Measurements from ENCODE around the gene TCHH.

TCHH gene

GRCh38 chr1:152159144-152159543 is 43.9 kb upstream of the TCHH start, which contains the start of gene RPTN:
Gene RPTN, minus strand, starts transcription at chr1:152159228. Its CDS starts 1,339 bp downstream, at chr1:152157889.
- Histone ChIP-seq H3K4me3 (ENCODE audit: low read depth, low read length) (no peak within 1 kb of the TSS), H3K9ac (no peak within 1 kb of the TSS), H3K27me3 (ENCODE audit: control insufficient read depth, insufficient read depth, low read length) (no peaks in the 10 kb centered on the region), H3K4me2 (ENCODE audit: low read length) (no peak within 1 kb of the TSS), H3K9me3 (ENCODE audit: control insufficient read depth, low read length) (no peaks in the 10 kb centered on the region), H3K4me1 (no peaks in the 10 kb centered on the region), H3K36me3 (ENCODE audit: control insufficient read depth, insufficient read depth, low read length) (no peaks in the 10 kb centered on the region), H3K27ac (no peak within 1 kb of the TSS), H2AFZ (no peak within 1 kb of the TSS), H3K79me2 (no peaks in the 10 kb centered on the region)
- no peak for TF ChIP-seq CTCF (IDR thresholded peaks at IDR 0.05)

GRCh38 chr1:152153996-152154395 is 38.8 kb upstream of the TCHH start:
- no peaks in the 10 kb centered on the region for H3K4me1 ChIP-seq
- H3K36me3 ChIP-seq (ENCODE audit: control insufficient read depth, insufficient read depth, low read length): no peaks in the 10 kb centered on the region
- H3K27me3 ChIP-seq (ENCODE audit: control insufficient read depth, insufficient read depth, low read length): no peaks in the 10 kb centered on the region
- no peak overlapping the region for H3K9ac ChIP-seq
- no peak for TF ChIP-seq CTCF (IDR thresholded peaks at IDR 0.05)
- no peak overlapping the region for H3K4me2 ChIP-seq (ENCODE audit: low read length)
- no peak overlapping the region for H3K4me3 ChIP-seq (ENCODE audit: low read depth, low read length)
- no peak overlapping the region for H2AFZ ChIP-seq
- H3K9me3 ChIP-seq (ENCODE audit: control insufficient read depth, low read length): no peaks in the 10 kb centered on the region
- no peak overlapping the region for H3K27ac ChIP-seq
- no peaks in the 10 kb centered on the region for H3K79me2 ChIP-seq

GRCh38 chr1:152151646-152152045 is 36.4 kb upstream of the TCHH start:
- TF ChIP-seq CTCF (IDR thresholded peaks at IDR 0.05): no peak

DNA sequence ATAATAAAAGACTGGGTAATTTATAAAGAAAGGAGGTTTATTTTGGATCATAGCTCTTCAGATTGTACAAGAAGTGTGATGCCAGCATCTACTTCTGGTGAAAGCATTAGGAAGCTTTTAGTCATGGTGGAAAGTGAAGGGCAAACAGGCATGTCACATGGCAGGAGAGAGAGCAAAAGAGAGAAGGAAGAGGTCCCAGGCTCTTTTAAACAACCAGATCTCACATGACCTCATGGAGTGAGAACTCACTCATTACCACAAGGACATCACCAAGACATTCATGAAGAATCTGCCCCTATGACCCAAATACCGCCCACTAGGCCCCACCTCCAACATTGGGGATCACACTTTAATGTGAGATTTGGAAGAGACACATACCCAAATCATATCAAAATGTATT is 33.7 kb upstream of the TCHH start:
- TF ChIP-seq CTCF (IDR thresholded peaks at IDR 0.05): no peak
- Histone ChIP-seq H3K9me3 (ENCODE audit: control insufficient read depth, low read length) (no peaks in the 10 kb centered on the region), H3K79me2 (no peaks in the 10 kb centered on the region)

More at GRCh38 chr1:152151646-152152045, 36.4 kb upstream of the TCHH start:
- H3K27me3 ChIP-seq (ENCODE audit: control insufficient read depth, insufficient read depth, low read length): no peaks in the 10 kb centered on the region
- H3K4me3 ChIP-seq (ENCODE audit: low read depth, low read length): no peak overlapping the region
- no peak overlapping the region for H3K9ac ChIP-seq
- no peaks in the 10 kb centered on the region for H3K36me3 ChIP-seq (ENCODE audit: control insufficient read depth, insufficient read depth, low read length)
- no peaks in the 10 kb centered on the region for H3K9me3 ChIP-seq (ENCODE audit: control insufficient read depth, low read length)
- no peak overlapping the region for H2AFZ ChIP-seq
- H3K4me1 ChIP-seq: no peaks in the 10 kb centered on the region
- H3K79me2 ChIP-seq: no peaks in the 10 kb centered on the region
- H3K4me2 ChIP-seq (ENCODE audit: low read length): no peak overlapping the region
- H3K27ac ChIP-seq: no peak overlapping the region

GRCh38 chr1:152148051-152148450 is 32.8 kb upstream of the TCHH start:
- TF ChIP-seq CTCF (IDR thresholded peaks at IDR 0.05): no peak
- no peak overlapping the region for H3K27ac ChIP-seq
- H3K4me1 ChIP-seq: no peaks in the 10 kb centered on the region
- no peaks in the 10 kb centered on the region for H3K9me3 ChIP-seq (ENCODE audit: control insufficient read depth, low read length)
- no peak overlapping the region for H3K4me3 ChIP-seq (ENCODE audit: low read depth, low read length)
- H3K79me2 ChIP-seq: no peaks in the 10 kb centered on the region
- H3K27me3 ChIP-seq (ENCODE audit: control insufficient read depth, insufficient read depth, low read length): no peaks in the 10 kb centered on the region
- no peaks in the 10 kb centered on the region for H3K36me3 ChIP-seq (ENCODE audit: control insufficient read depth, insufficient read depth, low read length)
- no peak overlapping the region for H2AFZ ChIP-seq
- no peak overlapping the region for H3K4me2 ChIP-seq (ENCODE audit: low read length)
- H3K9ac ChIP-seq: no peak overlapping the region

More for the DNA sequence above, 33.7 kb upstream of the TCHH start:
- Histone ChIP-seq H3K27ac (no peak overlapping the region), H3K9ac (no peak overlapping the region), H3K4me2 (ENCODE audit: low read length) (no peak overlapping the region), H3K27me3 (ENCODE audit: control insufficient read depth, insufficient read depth, low read length) (no peaks in the 10 kb centered on the region), H3K4me1 (no peaks in the 10 kb centered on the region), H3K36me3 (ENCODE audit: control insufficient read depth, insufficient read depth, low read length) (no peaks in the 10 kb centered on the region), H2AFZ (no peak overlapping the region), H3K4me3 (ENCODE audit: low read depth, low read length) (no peak overlapping the region)

All from parathyroid adenoma (tissue), 2 donors.